ENCODE measurements around the gene HMCN2.

The HMCN2 gene

GRCh38 chr9:130443456-130443801 is 177.9 kb downstream of the HMCN2 start:
- no peak for DNase-seq

GRCh38 chr9:130443840-130444492 is 178.4 kb downstream of the HMCN2 start:
- no peak for DNase-seq

GRCh38 chr9:130444565-130445221 is 179.1 kb downstream of the HMCN2 start, which contains the start of gene ASS1:
Gene ASS1 (plus strand): TSS chr9:130444961. CDS start chr9:130452229, 7,268 bp downstream.
- DNase-seq: peak; percentile 41

GRCh38 chr9:130445268-130445983 is 179.9 kb downstream of the HMCN2 start:
- DNase-seq: no peak

GRCh38 chr9:130446101-130446861 is 180.7 kb downstream of the HMCN2 start:
- no peak for DNase-seq

GRCh38 chr9:130447193-130447816 is 181.7 kb downstream of the HMCN2 start:
- DNase-seq: no peak

GRCh38 chr9:130448035-130448624 is 182.6 kb downstream of the HMCN2 start:
- no peak for DNase-seq

- DNase-seq: no peak
Observed at GRCh38 chr9:130448771-130449603, 183.4 kb downstream of the HMCN2 start.

- no peak for DNase-seq
Observed at GRCh38 chr9:130450344-130451003, 184.9 kb downstream of the HMCN2 start.

- no peak for DNase-seq
Observed at GRCh38 chr9:130451004-130451390, 185.4 kb downstream of the HMCN2 start.

GRCh38 chr9:130451509-130452388 is 186.2 kb downstream of the HMCN2 start:
- no peak for DNase-seq

- no peak for DNase-seq
Observed at GRCh38 chr9:130452835-130453234, 187.3 kb downstream of the HMCN2 start.

- DNase-seq: no peak
Observed at GRCh38 chr9:130453487-130453886, 187.9 kb downstream of the HMCN2 start.

- no peak for DNase-seq
Observed at GRCh38 chr9:130454096-130454811, 188.7 kb downstream of the HMCN2 start.

- no peak for DNase-seq
Observed at GRCh38 chr9:130454812-130455325, 189.3 kb downstream of the HMCN2 start.

GRCh38 chr9:130458027-130458803 is 192.7 kb downstream of the HMCN2 start:
- DNase-seq: no peak

- DNase-seq: no peak
Observed at GRCh38 chr9:130458804-130459067, 193.2 kb downstream of the HMCN2 start.

GRCh38 chr9:130459151-130459550 is 193.6 kb downstream of the HMCN2 start:
- no peak for DNase-seq

Measured in activated CD4-positive, alpha-beta T cell treated with anti-CD3 and anti-CD28 coated beads, Interleukin-2, amount 50 U/mL, for 1 hour (primary cell).